A549 (cell line): ENCODE data around the gene CPA4.

Experiments
- CBX2 ChIP-seq: fragments of 200-600 bp; sonication (generic); IDR thresholded peaks from 2 replicates; pipeline ENCODE4 v1.6.1; 2016; ENCODE audit warnings: low read depth, mild to moderate bottlenecking, borderline replicate concordance
- CHD4 ChIP-seq: fragments of 200-600 bp; sonication (generic); IDR thresholded peaks from 2 replicates; pipeline ENCODE4 v1.6.1; 2016; ENCODE audit warnings: antibody characterized with exemption, mild to moderate bottlenecking, borderline replicate concordance
- CTCF ChIP-seq: fragments of >200 bp; sonication (Bioruptor Twin); formaldehyde crosslinking; IDR thresholded peaks from 3 replicates; pipeline ENCODE4 v1.5.1; 2016
- HMGXB4 ChIP-seq: fragments of 250-450 bp; sonication (Bioruptor Pico); IDR thresholded peaks from 2 replicates; pipeline ENCODE4 v1.5.0; 2021; ENCODE audit warnings: mild to moderate bottlenecking, moderate library complexity, borderline replicate concordance
- POLR2AphosphoS2 ChIP-seq: conservative IDR thresholded peaks from 2 replicates; pipeline ENCODE4 v1.6.1; 2012; ENCODE audit warnings: low read length, improper control_type of control experiment, inconsistent platforms
- RAD21 ChIP-seq, 2 experiments: fragments of >200 bp in 1 of 2; sonication (Bioruptor Twin) in 1 of 2; formaldehyde crosslinking in 1 of 2; IDR thresholded peaks in 1 of 2; conservative IDR thresholded peaks in 1 of 2; 2 replicates in 1 of 2; 3 replicates in 1 of 2; pipeline ENCODE4 v1.6.1; 2012 to 2018; ENCODE audit warnings: inconsistent platforms in 1 of 2
- TP53 ChIP-seq: fragments of 250-450 bp; sonication (Bioruptor Pico); IDR thresholded peaks from 2 replicates; pipeline ENCODE4 v1.5.0; 2021; ENCODE audit warnings: mild to moderate bottlenecking, moderate library complexity

GRCh38 chr7:130359276-130359857, 66.4 kb downstream of the CPA4 start:
- TF ChIP-seq CTCF = no peak
- no peak for TF ChIP-seq CBX2
- TF ChIP-seq RAD21 (conservative IDR thresholded peaks at IDR 0.05 in 1 of 2, IDR thresholded peaks at IDR 0.05 in 1 of 2) = no peak
- TF ChIP-seq TP53 (CRISPR knock-in tag) = no peak
- no peak for TF ChIP-seq HMGXB4 (CRISPR knock-in tag)
- TF ChIP-seq POLR2AphosphoS2 = no peak
- TF ChIP-seq CHD4 = no peak
